Activated effector memory CD4-positive, alpha-beta T cell treated with anti-CD3 and anti-CD28 coated beads, Interleukin-2, amount 50 U/mL, for 16 hours (primary cell): Measurements from ENCODE around the gene ACSM2B.
"Not testable (repeated sequence)": the region's sequence is repeated elsewhere in the genome, so short reads cannot be mapped to it uniquely, and the experiment has no call there.

Source experiments
- DNase-seq: peaks from one replicate; pipeline ENCODE4 v3.0.0-alpha.2; 2020

ACSM2B gene

DNA sequence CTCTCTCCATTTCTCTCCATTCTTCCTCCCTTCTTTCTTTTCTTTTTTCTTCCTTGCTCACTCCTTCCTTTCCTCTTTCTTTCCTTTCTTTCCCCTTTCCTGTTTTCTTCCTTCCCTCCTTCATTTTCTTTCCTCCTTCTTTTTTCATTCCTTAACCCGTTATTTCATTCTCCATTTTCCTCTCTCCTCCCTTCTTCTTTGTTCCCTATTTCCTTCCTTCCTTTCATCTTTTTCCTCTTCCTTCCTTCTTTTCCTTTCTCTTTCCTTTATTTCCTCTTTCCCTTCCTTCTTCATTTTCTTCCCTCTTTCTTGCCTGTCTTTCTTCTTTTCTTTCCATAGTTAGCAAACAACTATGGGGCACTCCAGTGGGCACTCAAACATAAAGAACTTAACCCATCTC lies 16.6 kb upstream of the ACSM2B start:
- not testable (repeated sequence) for DNase-seq

DNA sequence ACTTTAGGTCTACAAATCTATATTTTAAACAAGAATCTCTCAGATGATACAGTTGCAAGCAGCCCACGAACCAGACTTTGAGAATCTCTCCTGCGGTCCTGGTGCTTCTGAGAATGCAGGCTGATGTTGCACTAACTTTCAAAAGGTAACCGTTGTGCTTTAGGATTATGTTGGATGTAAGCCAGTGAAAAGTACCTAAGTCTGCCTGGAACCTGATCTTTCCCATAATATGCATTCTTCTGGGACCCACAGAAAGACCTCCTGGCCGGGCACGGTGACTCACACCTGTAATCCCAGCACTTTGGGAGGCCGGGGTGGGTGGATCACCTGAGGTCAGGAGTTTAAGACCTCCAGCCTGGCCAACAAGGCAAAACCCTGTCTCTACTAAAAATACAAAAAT lies 13.3 kb upstream of the ACSM2B start:
- DNase-seq: not testable (repeated sequence)

DNA sequence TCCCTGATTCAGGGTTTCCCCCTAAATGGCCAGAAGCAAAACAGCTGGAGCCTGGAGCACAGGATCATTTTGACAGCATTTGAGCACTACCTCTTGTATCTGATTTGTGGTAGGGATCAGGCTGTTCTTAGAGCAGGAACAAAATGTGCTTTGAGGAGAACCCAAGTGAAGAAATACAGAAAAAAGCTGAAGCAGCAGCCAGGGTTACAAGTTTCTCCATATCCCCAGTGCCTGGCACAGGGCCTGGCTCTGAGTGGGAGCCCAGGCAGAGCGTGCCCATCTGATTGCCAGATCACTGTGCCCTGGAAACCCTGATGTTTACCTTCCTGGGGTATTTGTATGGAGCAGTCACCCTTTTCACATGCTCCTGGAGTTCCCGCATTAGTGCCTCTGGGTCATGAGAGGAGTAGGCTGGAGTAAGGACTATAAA lies 11.5 kb upstream of the ACSM2B start:
- DNase-seq: not testable (repeated sequence)

DNA sequence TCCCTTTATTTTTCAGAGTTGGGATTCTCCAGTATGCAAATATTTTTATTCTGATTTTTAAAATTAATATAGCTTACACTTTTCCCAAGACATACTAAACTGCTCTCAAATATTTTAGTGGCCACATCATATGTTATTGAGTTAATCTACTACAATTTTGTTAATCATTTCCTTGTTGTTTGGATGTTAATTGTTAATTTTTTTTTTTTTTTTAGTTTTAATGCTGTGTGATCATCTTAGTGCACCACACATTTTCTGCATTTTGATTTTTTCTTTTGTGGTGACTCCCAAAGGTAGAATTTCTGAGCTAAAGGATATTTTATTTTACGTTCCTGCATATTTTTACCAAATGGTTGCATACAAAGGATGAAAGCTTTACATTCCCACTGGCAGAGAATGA lies 10.5 kb upstream of the ACSM2B start:
- DNase-seq: not testable (repeated sequence)

DNA sequence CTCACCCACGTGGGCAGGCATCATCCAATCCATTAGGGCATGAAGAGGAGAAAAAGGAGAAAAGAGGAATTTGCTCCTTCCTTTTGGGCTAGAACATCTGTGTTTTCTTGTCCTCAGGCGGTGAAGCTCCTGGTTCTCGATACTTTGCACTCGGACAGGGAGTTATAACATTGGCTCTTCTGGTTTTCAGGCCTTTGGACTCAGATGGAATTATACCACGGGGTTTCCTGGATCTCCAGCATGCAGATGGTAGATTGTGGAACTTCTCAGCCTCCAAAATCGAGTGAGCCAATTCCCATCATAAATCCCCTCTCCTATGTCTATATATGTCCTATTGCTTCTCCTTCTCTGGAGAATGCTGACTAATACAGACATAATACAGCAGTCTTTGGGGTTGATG lies 9.9 kb upstream of the ACSM2B start:
- DNase-seq: not testable (repeated sequence)

DNA sequence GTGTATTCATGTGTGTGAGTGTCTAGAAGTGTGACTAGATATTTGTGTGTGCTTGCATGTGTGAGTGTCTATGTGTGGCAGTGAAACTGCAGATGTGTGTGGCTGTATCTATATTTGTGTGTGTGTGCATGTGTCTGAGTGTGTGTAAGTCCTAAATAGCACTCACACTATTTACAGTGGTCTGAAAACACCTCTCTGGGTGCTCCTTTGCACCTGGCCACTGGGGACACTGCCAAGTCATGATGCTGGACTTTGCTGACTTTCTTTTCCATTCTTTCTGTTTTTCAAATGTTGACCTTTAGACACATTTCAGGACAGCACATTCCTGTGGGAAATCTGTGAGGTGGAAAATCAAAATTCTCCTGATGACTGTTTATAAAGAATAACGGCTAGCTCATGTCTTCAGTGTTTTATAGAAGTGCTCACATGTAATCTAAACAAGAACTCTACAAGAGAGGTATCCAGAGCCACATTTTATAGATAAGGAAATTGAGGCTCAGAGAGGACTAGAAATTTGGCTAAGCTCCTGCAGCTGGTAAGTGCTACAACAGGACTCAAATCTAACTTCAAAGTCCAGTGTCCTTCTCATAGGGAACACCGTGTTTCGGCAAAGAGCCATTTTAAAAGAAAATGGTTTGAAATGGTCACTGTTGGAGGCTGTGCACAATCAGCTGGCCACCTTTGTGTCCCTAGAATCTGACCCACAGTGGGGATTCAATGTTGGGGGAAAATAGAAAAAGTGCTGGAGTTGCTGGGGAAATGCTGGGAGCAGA lies 4.5 kb upstream of the ACSM2B start:
- not testable (repeated sequence) for DNase-seq

DNA sequence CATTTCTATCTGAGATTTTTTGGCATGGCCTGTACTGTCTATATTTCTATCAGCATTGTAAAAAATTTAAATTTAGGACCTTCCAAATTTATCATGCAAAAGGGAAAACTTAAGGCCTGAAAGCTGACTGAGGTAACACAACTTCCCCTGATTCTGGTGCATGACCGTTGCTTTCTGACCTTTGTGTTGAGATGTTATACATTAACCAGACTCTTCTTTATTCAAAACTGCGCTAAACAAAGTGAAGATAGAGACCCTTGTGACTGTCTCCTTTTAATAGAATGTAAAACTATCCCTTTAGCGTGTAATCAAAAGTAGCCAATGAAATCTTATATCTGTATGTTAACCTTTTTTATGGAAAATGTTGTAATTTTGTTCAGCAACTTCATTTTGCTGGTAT lies 1.9 kb upstream of the ACSM2B start:
- DNase-seq: not testable (repeated sequence)

DNA sequence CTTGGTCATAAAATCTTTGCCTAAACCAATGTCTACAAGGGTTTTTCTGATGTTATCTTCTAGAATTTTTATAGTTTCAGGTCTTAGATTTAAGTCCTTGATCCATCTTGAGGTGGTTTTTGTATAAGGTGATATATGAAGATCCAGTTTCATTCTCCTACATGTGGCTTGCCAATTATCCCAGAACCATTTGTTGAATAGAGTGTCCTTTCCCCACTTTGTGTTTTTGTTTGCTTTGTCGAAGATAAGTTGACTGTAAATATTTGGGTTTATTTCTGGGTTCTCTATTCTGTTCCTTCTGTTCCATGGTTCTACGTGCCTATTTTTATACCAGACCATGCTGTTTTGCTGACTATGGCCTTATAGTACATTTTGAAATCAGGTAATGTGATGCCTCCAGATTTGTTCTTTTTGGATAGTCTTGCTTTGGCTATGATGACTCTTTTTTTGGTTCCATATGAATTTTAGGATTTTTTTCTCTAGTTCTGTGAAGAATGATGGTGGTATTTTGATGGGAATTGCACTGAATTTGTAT lies 7.0 kb downstream of the ACSM2B start:
- DNase-seq: not testable (repeated sequence)

DNA sequence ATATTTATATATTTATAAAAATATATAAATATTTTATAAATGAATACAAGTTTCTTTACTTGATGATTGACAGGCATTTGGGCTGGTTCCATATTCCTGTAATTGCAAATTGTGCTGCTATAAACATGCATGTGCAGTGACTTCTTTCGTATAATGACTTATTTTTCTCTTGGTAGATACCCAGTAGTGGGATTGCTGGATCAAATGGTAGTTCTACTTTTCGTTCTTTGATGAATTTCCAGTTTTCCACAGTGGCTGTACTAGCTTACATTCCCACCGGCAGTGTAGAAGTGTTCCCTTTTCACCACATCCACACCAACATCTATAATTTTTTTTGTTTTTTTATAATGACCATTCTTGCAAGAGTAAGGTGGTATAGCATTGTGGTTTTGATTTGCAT lies 7.8 kb downstream of the ACSM2B start:
- DNase-seq: no peak

DNA sequence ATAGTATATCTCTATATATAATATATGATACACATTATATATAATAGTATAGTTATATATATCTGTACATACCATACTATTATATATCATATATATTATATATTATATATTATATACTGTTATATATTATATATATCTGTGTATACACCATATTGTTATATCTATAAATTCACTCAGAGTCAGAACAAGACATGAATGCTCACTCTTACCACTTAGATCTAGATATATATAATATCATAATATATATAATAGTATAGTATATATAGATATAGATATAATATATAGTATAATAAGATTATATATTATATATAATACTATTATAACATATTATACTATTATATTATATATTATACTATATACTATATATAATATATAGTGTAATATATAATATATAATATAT lies 9.3 kb downstream of the ACSM2B start:
- no peak for DNase-seq

DNA sequence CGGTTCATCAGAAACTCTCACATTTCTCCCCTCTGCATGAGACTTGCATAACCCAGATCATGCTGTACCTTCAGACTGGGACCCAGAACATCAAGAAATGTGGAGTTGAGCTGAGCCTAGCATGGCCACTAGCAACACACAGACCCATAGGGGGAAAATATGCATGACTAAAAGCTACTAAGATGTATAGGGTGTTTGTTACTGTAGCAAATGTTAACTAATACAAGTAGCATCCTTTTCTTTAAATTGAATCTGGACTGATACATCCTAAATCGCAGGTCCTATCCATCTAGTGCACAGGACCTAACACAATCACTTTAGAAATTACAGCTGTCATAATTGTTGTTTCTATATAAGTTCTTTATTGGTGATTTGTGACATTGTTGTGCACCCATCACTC lies 10.8 kb downstream of the ACSM2B start:
- DNase-seq: not testable (repeated sequence)

DNA sequence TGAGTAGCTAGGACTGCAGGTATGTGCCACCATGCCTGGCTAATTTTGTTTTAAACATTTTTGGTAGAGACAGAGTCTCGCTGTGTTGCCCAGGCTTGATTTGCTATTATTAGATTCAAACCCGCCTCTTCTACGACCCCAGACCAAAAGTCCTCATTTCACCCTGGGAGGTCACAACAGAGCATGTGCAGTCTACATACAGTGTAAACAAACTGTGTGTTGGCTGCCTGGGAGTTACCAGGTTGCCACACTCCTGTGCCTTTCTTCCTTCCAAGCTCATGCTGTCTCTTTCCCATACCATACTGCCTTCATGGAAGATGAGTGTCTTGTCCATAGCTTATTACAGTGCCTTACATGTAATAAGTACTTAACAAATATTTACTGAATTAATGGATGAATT lies 11.9 kb downstream of the ACSM2B start:
- DNase-seq: not testable (repeated sequence)

DNA sequence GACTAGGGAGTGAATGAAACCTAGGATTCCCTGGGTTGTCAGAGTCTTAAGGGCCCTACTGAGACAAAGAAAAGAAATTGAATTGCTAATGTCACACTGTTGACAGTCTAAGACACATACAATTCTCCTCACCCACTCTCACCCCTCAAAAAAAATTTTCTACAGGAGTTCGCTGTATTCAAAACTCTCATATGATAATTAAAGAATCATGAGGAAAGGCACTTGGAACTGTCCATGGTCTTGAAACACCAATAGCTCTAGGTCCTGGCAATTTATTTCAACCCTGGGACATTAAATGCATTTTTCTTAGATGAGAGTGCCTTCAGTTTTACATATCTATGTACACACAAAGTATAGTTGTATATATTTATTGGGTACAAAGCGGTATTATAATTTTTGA lies 20.5 kb downstream of the ACSM2B start:
- not testable (repeated sequence) for DNase-seq

DNA sequence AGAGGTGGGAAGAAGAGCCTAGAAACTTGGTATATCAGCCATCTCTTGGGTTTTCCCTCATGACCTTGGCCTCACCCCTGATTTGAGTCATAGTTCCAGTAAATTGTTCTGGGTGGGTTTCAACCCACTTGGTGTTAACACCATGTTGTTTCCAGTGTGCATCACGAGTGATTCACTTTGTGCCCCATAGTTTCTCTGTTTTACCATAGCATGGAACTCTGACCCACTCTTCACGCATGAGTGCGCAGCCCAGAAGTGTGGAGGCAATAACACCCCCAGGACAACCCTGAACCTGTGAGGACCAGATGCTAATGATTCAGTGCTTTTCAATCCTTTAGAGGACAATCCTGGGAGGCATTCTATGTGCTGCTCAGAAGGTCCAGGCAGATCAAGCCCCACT lies 21.5 kb downstream of the ACSM2B start:
- not testable (repeated sequence) for DNase-seq

DNA sequence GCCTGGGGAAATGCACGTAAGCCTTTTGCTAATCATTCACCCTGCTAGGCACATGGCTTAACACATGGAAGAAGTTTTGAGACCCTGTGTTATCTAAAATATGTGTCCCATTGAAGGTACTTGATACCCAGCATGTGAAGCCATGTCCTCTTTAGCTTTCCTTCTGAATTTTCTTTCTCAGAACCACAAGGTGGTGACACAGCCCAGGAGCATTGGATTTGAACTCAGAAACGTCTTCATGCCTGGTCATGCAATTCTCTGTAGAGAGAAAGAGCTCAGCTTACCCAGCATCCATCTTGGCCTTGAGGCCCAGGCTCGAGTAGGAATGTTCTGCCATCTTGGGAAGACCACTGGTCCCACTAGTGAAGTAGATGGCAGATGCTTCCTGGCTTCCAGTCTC lies 22.7 kb downstream of the ACSM2B start:
- DNase-seq: not testable (repeated sequence)

DNA sequence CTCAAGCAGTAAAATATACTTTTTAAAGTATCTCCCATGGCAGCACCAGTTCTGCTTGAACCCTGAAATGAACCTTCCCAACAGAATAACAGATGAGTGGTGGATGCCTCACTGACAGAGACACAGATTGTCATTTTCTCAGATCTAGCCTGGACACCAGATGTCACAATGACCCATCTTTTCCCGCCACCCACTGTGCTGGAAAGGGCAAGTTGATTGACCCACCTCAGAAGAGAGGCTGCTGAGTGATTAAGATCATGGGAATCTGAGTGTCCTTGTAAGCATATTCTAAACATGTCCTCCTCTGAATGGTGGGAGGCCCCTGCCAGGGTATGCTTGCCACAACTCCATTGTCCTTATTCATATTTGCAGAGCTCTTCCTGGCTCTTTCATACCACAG lies 29.2 kb downstream of the ACSM2B start:
- not testable (repeated sequence) for DNase-seq

DNA sequence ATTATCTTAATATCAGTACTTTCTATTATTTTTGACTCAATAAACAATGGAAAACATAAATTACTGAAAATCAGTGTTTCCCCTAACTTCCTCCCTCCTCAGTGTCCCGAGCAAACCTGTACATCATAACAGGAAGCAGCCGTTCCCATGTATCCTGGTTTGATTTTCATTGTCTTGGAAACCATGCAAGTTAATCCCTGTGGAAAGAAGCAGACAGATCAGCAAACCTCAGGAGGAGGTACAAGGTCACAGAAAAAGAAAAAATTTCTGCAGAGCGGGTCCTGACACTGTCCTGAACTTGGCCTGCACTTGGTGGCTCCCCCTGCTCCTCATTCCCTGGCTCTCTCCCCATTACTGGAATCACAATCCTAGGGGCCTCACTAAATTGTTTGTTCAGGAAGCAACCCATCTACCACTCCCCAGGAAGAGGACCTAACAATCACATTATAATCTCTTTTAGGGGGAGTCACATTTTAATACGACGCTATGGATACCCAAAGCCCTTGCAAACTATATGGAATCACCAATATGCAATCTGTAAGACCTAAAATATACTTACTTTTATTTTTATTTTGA lies 29.8 kb downstream of the ACSM2B start:
- not testable (repeated sequence) for DNase-seq

DNA sequence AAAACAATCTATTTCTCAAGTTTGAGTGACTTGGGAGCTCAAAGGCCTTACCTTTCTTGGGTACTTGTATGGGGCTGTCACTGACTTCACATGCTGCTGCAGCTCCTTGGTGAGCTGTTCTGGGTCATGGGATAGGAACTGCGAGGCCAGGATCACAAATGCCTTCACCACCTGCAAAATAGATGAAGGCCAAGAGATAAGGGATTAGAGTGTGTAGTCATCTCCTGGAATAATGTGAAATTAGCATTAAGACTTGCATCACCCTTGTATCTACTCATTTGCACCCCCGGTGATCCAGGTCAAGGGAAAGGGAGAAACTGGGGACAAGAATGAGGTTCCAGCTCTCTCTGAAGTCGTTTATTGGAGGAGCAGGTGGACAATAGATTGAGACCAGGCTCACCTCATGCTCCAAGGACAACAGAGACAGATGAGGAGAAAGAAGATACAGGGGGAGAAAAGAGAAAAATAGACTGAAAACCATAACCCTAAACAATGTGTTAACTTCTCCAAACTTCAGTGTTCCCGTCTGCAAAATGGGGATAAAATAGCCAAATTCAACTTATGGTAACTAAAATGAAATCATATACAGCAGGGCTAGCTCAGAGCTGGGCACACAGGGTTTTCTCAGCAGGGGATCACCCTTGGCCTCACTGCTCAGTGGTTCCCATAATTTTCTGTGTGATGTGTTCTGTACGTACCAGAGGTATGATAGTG lies 35.4 kb downstream of the ACSM2B start:
- DNase-seq: not testable (repeated sequence)

DNA sequence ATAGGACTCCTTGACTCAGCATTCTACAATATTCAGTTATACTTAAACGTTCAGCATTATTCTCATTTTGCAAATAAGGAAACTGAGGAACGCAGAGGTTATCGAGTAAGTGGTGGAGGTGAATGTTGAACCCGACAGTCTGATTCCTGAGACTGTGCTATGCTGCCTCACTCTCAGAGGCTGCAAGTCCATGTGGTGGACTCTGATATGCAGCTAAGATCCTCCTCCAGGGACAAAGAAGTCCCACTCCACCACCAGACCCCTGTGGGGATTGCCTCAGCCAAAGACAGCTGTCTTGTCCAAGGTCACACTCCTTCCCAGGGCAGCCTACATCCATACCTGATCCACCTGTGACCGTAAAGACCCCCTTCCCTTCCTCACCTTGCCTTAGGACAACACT lies 37.5 kb downstream of the ACSM2B start:
- no peak for DNase-seq

DNA sequence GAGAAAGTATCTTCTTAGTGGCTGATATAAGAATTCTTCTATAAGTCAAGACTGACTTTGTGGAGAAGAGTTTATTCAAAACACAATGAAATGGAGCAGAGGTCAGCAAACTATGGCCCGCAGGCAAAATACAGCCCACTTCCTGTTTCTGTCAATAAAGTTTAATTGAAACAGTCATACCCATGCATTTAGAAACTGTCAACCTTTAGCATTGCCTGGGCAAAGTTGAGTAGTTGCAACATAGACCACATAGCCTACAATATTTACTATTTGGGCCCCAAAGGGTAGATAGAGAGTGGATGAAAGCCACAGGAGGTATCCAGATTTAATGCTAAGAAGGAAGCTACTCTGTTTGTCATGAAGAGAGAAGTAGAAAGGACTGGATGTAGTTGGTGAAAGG lies 38.0 kb downstream of the ACSM2B start:
- no peak for DNase-seq

DNA sequence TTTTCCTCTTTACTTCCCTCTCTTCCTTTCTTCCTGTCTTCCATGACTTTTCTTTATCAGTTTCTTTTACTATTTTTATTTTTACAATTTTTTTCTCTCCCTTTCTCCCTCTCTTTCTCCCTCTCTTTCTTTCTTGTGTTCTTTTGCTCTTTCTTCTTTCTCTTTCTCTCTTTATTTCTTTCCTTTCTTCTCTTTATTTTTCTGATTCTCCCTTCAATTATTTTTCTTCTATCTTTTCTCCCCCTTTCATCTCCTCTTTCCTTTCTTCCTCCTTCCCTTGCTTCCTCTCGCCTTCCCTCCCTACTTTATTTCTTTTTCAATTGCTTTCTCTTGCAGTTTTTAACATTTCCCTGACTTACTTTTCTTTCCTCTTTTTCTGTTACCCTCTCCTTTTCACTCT lies 39.5 kb downstream of the ACSM2B start:
- DNase-seq: not testable (repeated sequence)

DNA sequence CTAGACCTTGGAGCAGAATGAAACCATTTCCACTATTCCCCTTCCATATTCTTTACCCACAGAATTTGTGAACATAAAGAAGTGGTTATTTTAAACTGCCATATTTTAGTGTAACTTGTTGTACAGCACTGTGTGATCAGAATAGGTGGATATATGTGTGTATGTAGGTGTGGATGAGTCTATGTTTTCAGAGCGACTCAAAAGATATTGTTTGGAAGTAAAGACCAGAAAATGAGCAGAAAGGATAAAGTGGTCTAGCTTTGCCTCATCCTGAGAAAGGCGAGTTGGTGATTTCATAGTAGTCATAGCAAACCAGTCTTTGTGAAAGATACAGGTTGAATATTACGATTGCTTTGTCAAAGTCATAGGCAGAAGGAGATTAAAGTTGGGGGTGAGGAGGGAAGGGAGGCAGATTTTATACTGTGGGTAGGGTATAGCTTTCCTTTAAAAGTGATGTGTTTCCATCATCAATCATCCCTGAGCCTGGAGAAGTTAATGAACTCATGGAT lies 43.8 kb downstream of the ACSM2B start:
- not testable (repeated sequence) for DNase-seq

DNA sequence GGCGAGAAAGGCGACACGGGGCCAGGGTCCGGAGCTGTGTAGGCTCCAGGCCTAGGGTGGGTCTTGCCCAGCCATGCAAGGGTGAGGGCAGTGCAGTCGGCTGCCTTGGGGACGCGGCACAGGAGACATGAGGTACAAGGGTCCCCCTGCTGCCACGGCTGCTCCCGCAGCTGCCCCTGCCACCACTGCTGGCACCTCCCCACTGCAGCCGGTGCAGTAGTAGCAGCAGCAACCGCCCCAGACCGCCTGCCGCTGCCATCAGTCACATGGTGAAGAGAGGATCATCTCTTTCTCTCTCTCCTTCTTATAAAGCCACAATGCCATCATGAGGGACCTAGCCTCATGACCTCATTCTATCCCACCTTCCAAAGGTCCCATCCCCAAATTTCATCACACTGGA lies 44.4 kb downstream of the ACSM2B start:
- DNase-seq: not testable (repeated sequence)
